SK-N-MC (cell line): ENCODE results near the gene KCNJ10.

Source experiments
- DNase-seq: peaks from one replicate; pipeline ENCODE4 v3.0.0-alpha.2; 2011; ENCODE audit warnings: low read depth, low spot score
- H3K27ac ChIP-seq: fragments of 200-600 bp; sonication (generic); 2 replicates; pipeline ENCODE4 v1.5.1; 2016; ENCODE audit warnings: mixed run types
- H3K36me3 ChIP-seq: fragments of 200-600 bp; sonication (generic); 2 replicates; pipeline ENCODE4 v1.6.1; 2017; ENCODE audit warnings: antibody characterized with exemption, low read length, mixed read lengths; ENCODE audit not compliant: insufficient read depth
- H3K4me3 ChIP-seq: fragments of 200-600 bp; sonication (generic); 2 replicates; pipeline ENCODE4 v1.5.1; 2016
- H3K9ac ChIP-seq: fragments of 200-600 bp; sonication (generic); 2 replicates; pipeline ENCODE4 v1.8.0; 2017; ENCODE audit warnings: mixed run types, mixed read lengths; ENCODE audit not compliant: insufficient read length
- H3K9me3 ChIP-seq: fragments of 200-600 bp; sonication (generic); 2 replicates; pipeline ENCODE4 v1.6.1; 2017; ENCODE audit warnings: low read depth, mild to moderate bottlenecking, antibody characterized with exemption, low read length, moderate library complexity, mixed read lengths
- EZH2 ChIP-seq: fragments of 200-600 bp; sonication (generic); IDR thresholded peaks from one replicate; pipeline ENCODE4 v1.6.1; 2017; ENCODE audit warnings: antibody characterized with exemption
- FOXP2 ChIP-seq: optimal IDR thresholded peaks from 2 replicates; pipeline ENCODE3; 2011; ENCODE audit warnings: mild to moderate bottlenecking, moderate library complexity; ENCODE audit not compliant: insufficient read depth; ENCODE audit errors: extremely low read length, control extremely low read depth
- POLR2AphosphoS5 ChIP-seq: IDR thresholded peaks from 2 replicates; pipeline ENCODE4 v1.6.1; 2012; ENCODE audit warnings: mild to moderate bottlenecking, low read depth, low read length, borderline replicate concordance

The KCNJ10 gene

DNA sequence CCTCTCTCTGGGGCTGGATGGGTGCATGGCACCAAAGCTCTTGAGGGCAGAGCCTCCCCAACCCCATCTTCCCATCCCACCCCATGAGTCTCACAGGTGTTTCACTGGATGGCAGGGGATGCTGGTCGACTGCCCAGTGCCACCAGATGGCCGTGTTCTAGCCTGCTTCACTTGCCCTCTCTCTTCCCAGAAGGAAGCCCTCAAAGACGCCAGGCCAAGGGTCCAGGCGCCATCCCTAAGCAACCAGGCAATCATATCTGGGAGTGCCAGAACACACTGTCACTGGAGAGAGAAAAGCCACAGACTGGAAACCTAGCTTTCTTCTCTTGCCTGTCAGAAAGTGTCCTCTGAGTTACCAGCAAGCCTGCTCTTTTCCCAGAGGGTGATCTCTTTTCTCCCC lies 64.9 kb downstream of the KCNJ10 start:
- H3K9ac ChIP-seq: no peak overlapping the region
- DNase-seq: no peak
- H3K9me3 ChIP-seq: no peaks in the 10 kb centered on the region
- H3K36me3 ChIP-seq: no peaks in the 10 kb centered on the region
- TF ChIP-seq EZH2 (no peak), POLR2AphosphoS5 (no peak), FOXP2 (no peak)
- no peak overlapping the region for H3K27ac ChIP-seq
- H3K4me3 ChIP-seq: no peak overlapping the region

DNA sequence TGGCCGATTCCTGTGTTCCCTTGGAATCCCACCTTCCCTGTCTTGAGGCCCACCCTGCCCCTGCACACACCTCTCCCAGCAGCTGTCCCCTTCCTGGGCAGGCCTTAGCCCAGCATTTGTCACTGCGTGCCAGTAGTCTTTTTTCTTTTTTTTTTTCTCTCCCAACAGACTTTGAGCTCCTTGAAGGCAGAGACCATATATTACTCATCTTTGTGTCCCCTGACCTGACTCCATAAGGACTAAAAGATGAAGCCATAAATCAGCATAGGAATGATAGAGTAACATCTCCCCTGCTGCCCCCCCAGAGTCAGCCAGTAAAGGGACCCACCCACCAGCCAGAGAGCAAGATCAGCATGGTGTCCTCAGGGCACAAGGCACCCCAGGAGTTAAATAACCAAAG lies 65.5 kb downstream of the KCNJ10 start:
- DNase-seq: no peak
- Histone ChIP-seq H3K36me3 (no peaks in the 10 kb centered on the region), H3K9ac (no peak overlapping the region), H3K4me3 (no peak overlapping the region), H3K9me3 (no peaks in the 10 kb centered on the region), H3K27ac (no peak overlapping the region)
- no peak for TF ChIP-seq POLR2AphosphoS5
- no peak for TF ChIP-seq FOXP2
- TF ChIP-seq EZH2: no peak

DNA sequence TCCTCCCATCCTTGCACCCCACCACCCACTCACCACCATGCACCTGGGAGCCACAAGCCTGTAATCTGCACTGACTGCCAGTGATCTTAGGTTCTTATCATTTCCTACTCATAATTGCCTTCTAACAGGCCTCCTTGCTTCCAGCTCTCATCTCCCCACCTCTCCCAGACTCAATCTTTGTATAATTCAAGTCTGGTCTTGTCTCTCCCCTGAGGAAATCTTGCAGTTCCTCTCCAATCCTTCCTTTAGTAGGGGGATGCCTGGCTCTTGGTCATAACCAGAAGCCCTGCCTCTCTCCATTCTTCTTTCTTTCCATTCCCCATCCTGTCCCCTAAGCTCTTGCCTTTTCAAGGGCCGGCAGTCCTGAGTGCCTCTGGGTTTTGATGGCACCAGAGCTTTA lies 66.0 kb downstream of the KCNJ10 start:
- no peak overlapping the region for H3K9ac ChIP-seq
- H3K4me3 ChIP-seq: no peak overlapping the region
- H3K9me3 ChIP-seq: no peaks in the 10 kb centered on the region
- DNase-seq: no peak
- H3K36me3 ChIP-seq: no peaks in the 10 kb centered on the region
- no peak for TF ChIP-seq POLR2AphosphoS5
- no peak for TF ChIP-seq EZH2
- no peak for TF ChIP-seq FOXP2
- no peak overlapping the region for H3K27ac ChIP-seq

DNA sequence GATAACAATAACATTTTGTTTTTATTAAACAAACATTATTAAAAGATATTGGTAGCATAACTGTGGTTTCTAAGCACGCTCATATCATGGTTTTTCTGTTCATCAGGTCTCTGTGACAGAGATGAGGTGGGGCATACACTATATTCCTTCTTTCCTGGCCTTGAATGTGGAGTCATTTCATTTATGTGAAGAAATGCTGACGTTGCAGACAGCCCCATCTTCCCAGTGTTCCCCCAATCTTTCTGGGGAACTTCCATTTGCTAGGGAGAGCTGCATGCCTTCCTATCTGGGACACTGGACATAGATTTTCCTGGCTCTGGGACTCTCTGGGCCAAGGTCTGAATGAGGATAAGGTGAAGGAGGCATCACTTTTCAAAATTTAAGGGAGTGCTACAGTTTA lies 68.5 kb downstream of the KCNJ10 start:
- no peak overlapping the region for H3K27ac ChIP-seq
- TF ChIP-seq POLR2AphosphoS5 (no peak), FOXP2 (no peak), EZH2 (no peak)
- H3K9me3 ChIP-seq: no peaks in the 10 kb centered on the region
- H3K4me3 ChIP-seq: no peak overlapping the region
- H3K9ac ChIP-seq: no peak overlapping the region
- no peaks in the 10 kb centered on the region for H3K36me3 ChIP-seq
- no peak for DNase-seq

DNA sequence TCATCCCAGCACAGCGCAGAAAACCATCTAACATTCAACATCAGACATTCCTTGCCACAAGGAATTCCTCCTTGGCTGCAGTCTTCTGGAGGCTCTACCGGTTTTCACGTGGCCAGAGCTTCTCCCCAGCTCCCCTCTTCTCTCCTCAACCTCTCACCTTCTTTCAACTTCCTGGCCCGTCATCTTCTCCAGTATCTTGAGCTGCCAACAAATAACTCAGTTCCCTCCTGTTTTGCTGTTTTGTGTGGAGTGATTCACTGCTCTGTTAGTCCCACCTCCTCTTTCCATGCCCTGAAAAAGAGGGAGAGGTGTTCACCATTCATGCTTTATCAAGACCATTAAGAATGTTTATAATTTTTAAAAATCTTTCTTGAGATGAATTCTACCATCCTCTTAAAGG lies 70.8 kb downstream of the KCNJ10 start:
- no peaks in the 10 kb centered on the region for H3K9me3 ChIP-seq
- DNase-seq: no peak
- H3K9ac ChIP-seq: no peak overlapping the region
- TF ChIP-seq EZH2: no peak
- TF ChIP-seq POLR2AphosphoS5: no peak
- TF ChIP-seq FOXP2: no peak
- H3K4me3 ChIP-seq: no peak overlapping the region
- no peaks in the 10 kb centered on the region for H3K36me3 ChIP-seq
- H3K27ac ChIP-seq: no peak overlapping the region

DNA sequence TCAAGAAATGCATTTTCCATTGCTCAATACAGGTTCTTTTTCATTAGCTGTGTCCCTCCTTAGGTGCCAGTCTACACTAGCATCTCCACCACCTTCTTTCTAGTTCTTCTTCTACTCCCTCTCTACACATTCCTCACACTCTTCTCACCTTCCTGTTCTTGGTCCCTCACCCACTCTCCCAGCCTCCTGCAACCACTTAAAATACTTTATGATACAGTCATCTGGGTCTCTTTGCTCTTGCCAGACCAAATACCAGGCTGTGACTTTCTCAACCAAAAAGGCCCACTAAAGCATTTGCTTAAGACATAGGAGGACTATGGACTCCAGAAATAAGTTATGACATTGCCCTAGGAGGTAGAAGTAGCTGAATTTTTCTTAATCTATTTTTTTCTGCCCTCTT lies 73.3 kb downstream of the KCNJ10 start:
- Histone ChIP-seq H3K4me3 (no peak overlapping the region), H3K9ac (no peak overlapping the region), H3K27ac (no peak overlapping the region), H3K36me3 (no peaks in the 10 kb centered on the region), H3K9me3 (no peaks in the 10 kb centered on the region)
- TF ChIP-seq POLR2AphosphoS5 (no peak), FOXP2 (no peak), EZH2 (no peak)
- no peak for DNase-seq

DNA sequence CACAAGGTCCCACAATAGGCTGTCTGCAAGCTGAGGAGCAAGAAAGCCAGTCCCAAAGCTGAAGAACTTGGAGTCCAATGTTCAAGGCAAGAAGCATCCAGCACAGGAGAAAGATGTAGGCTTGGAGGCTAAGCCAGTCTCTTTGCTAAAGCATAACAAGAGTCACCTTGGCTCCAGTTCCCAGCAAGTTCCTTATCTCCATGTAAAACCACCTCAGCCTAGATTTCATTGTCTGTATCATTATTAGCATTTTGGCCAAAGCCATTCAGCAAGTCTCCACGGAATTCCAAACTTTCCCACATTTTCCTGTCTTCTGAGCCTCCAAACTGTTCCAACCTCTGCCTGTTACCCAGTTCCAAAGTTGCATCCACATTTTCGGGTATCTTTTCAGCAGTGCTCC lies 75.1 kb downstream of the KCNJ10 start:
- H3K9me3 ChIP-seq: no peaks in the 10 kb centered on the region
- no peaks in the 10 kb centered on the region for H3K36me3 ChIP-seq
- no peak overlapping the region for H3K9ac ChIP-seq
- TF ChIP-seq FOXP2 (no peak), POLR2AphosphoS5 (no peak), EZH2 (no peak)
- H3K4me3 ChIP-seq: no peak overlapping the region
- no peak overlapping the region for H3K27ac ChIP-seq
- DNase-seq: no peak

DNA sequence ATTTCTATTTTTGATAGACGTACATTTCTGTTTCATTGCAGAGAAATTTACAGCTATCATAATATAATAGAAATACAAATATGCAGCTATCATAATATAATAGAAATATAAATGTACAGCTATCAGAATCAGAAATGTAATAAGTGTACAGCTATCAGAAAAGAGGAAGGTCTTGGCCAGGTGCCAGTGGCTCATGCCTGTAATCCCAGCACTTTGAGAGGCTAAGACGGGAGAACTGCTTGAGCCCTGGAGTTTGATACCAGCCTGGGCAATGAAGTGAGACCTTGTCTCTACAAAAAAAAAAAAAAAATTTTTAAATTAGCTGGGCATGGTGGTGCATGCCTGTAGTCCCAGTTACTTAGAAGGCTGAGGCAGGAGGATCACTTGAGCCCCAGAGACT lies 76.0 kb downstream of the KCNJ10 start:
- Histone ChIP-seq H3K9me3 (no peaks in the 10 kb centered on the region), H3K36me3 (no peaks in the 10 kb centered on the region), H3K4me3 (no peak overlapping the region), H3K9ac (no peak overlapping the region), H3K27ac (no peak overlapping the region)
- TF ChIP-seq POLR2AphosphoS5 (no peak), EZH2 (no peak), FOXP2 (no peak)
- no peak for DNase-seq

DNA sequence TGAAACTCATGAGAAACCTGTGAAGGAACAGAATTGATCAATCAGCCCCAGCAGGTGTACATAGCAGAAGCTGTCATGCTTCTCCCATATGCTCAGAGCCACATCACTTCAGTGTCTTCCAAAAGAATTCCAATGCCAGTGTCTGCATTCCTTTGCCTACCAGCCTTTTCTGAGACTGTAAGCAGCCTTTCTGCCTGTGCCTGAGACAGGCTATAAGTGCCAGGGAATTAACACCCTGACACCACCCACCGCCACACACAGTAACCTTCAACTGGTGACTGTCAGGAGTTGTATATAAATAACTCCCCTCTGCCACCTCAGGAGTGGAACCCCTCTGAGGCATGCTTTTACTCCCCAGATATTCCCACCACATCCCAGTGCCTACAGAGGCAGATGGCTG lies 77.8 kb downstream of the KCNJ10 start:
- DNase-seq: no peak
- Histone ChIP-seq H3K4me3 (no peak overlapping the region), H3K9me3 (no peaks in the 10 kb centered on the region), H3K36me3 (no peaks in the 10 kb centered on the region), H3K27ac (no peak overlapping the region), H3K9ac (no peak overlapping the region)
- TF ChIP-seq EZH2: no peak
- no peak for TF ChIP-seq POLR2AphosphoS5
- no peak for TF ChIP-seq FOXP2
